Measurements from ENCODE around the gene BCR. TPM values are rescaled to one million over a fixed set of nuclear protein-coding genes. Genes with fewer than 3 reads are reported as not detected.

Gene BCR
- total RNA-seq, 1 experiment from 2014 or later, result 77.0 TPM

GRCh38 chr22:23236026-23236425 is 55.7 kb downstream of the BCR start:
- H3K79me2 ChIP-seq (ENCODE audit: insufficient read depth, low read length), result peaks cover 43% of the 10 kb centered on the region; the same call in 1 of the 2 replicates
- no peak overlapping the region for H3T11ph ChIP-seq (ENCODE audit: low read length)
- no peak overlapping the region for H2BK5ac ChIP-seq (ENCODE audit: insufficient read length, low read length)
- H3K36me3 Mint-ChIP-seq (ENCODE audit: insufficient read depth in 1 of 3, low read depth in 3 of 3), result peaks cover 29 to 37% (median 33%) of the 10 kb centered on the region in 3 experiments
- H3K27me3 ChIP-seq (ENCODE audit: insufficient read depth, low read length), result no peaks in the 10 kb centered on the region
- no peak overlapping the region; the same call in 1 of the 2 replicates for H3K14ac ChIP-seq (ENCODE audit: insufficient read depth, low read length)
- DNase-seq, result no peak
- no peak overlapping the region for H2BK120ac ChIP-seq (ENCODE audit: low read depth, low read length, poor library complexity, severe bottlenecking)
- H2AK5ac ChIP-seq (ENCODE audit: insufficient read length, low read length), result no peak overlapping the region
- H2BK20ac ChIP-seq (ENCODE audit: low read depth, low read length, poor library complexity, severe bottlenecking), result no peak overlapping the region
- no peak overlapping the region for H3K27ac ChIP-seq (ENCODE audit: insufficient read length, low read depth, low read length)
- H3K4me1 ChIP-seq (ENCODE audit: insufficient read depth, low read length), result peaks cover 13% of the 10 kb centered on the region; the same call in 1 of the 2 replicates
- H3K9ac ChIP-seq (ENCODE audit: extremely low read depth, insufficient read length, low read length), result no peak overlapping the region
- H2AFZ ChIP-seq (ENCODE audit: low read length), result no peak overlapping the region
- no peaks in the 10 kb centered on the region for H4K20me1 ChIP-seq (ENCODE audit: control insufficient read depth, insufficient read depth, insufficient read length)
- no CpG with 5 or more reads among the region's 3 CpGs for WGBS (ENCODE audit: extremely low coverage, insufficient read length, low lambda C conversion rate)
- no peak overlapping the region for H2BK12ac ChIP-seq (ENCODE audit: insufficient read length, low read depth, low read length)
- no peaks in the 10 kb centered on the region for H3K27me3 Mint-ChIP-seq (ENCODE audit: low read depth)
- H4K8ac ChIP-seq (replicated peaks; ENCODE audit: insufficient read length, low read depth, low read length), result no peak overlapping the region
- no peak overlapping the region for H4K5ac ChIP-seq (ENCODE audit: insufficient read length, low read depth, low read length)
- no peak overlapping the region for H2BK15ac ChIP-seq (ENCODE audit: low read depth, low read length)
- no peak overlapping the region for H3K4me2 ChIP-seq (ENCODE audit: insufficient read depth, insufficient read length, low read length)
- H3K9me3 ChIP-seq (ENCODE audit: control insufficient read depth, low read depth, low read length), result no peaks in the 10 kb centered on the region
- no peaks in the 10 kb centered on the region for H3K23me2 ChIP-seq (ENCODE audit: insufficient read length, low read depth, low read length, poor library complexity, severe bottlenecking)
- H3K4ac ChIP-seq (ENCODE audit: low read depth, low read length), result no peak overlapping the region
- peaks cover 69 to 71% of the 10 kb centered on the region in 2 experiments for H3K4me1 Mint-ChIP-seq
- no peak overlapping the region for H3K18ac ChIP-seq (ENCODE audit: insufficient read length, low read depth, low read length)
- H3K27ac Mint-ChIP-seq, result peak overlapping the region in 2 of 3 experiments; percentile 94 to 96; a peak in 4 of 7 replicates
- peaks cover 0 to 2% of the 10 kb centered on the region in 2 experiments; a peak in 3 of 5 replicates for H3K9me3 Mint-ChIP-seq
- no peak for TF ChIP-seq CTCF (conservative IDR thresholded peaks at IDR 0.05)
- H3K4me3 Mint-ChIP-seq, result no peak overlapping the region
- no peak overlapping the region for H3K56ac ChIP-seq (ENCODE audit: insufficient read length, low read depth, low read length)
- no peak overlapping the region for H3K23ac ChIP-seq (ENCODE audit: insufficient read length, low read depth, low read length)
- H4K91ac ChIP-seq (ENCODE audit: insufficient read length, low read depth, low read length), result no peak overlapping the region
- peaks cover 14% of the 10 kb centered on the region for H3K79me1 ChIP-seq (ENCODE audit: insufficient read depth, low read depth, low read length, poor library complexity, severe bottlenecking)
